Cardiac muscle cell (in vitro differentiated cells and primary cell): ENCODE measurements around the gene OIP5. TPM values are rescaled to one million over a fixed set of nuclear protein-coding genes. Genes with fewer than 3 reads are reported as not detected.

ENCODE experiments used
- DNase-seq, 2 donors: peaks; one replicate each; pipeline versions ENCODE4 v3.0.0 to v3.0.0-alpha.2; 2010 to 2017; ENCODE audit warnings: low read depth in 1 of 2, low spot score in 1 of 2
- H3K27ac ChIP-seq: fragments of 200-600 bp; sonication (generic); 2 replicates; pipeline ENCODE4 v1.5.1; 2016
- H3K27me3 ChIP-seq: fragments of 200-600 bp; sonication (generic); 2 replicates; pipeline ENCODE4 v1.6.0; 2016; ENCODE audit warnings: control low read depth
- H3K36me3 ChIP-seq: fragments of 200-600 bp; sonication (generic); 2 replicates; pipeline ENCODE4 v1.5.1; 2016; ENCODE audit warnings: control low read depth
- H3K4me1 ChIP-seq: fragments of 200-600 bp; sonication (generic); 2 replicates; pipeline ENCODE4 v1.8.1; 2017; ENCODE audit warnings: low read depth, mild to moderate bottlenecking, mixed run types
- H3K4me3 ChIP-seq: fragments of 200-600 bp; sonication (generic); 2 replicates; pipeline ENCODE4 v1.5.1; 2016; ENCODE audit warnings: mild to moderate bottlenecking
- H3K9me3 ChIP-seq: fragments of 200-600 bp; sonication (generic); 2 replicates; pipeline ENCODE4 v1.5.1; 2017; ENCODE audit warnings: low read depth, mild to moderate bottlenecking, control low read depth
- CTCF ChIP-seq: IDR thresholded peaks from 2 replicates; pipeline ENCODE4 v1.5.1; 2012; ENCODE audit warnings: low read depth, mild to moderate bottlenecking, low read length
- polyA plus RNA-seq: library from polyadenylated mRNA; unstranded; fragments of >200 nt; fragmentation: Nextera tagmentation; extraction: Ambion mirVana; gene quantifications from 2 replicates; pipeline ENCODE4 v1.2.1, GENCODE V29; 2016
- total RNA-seq: library from RNA; depleted of rRNA; stranded (reverse); fragments of >200 nt; gene quantifications from 2 replicates; pipeline ENCODE4 v1.2.3, GENCODE V29; 2016

The OIP5 gene
- 8.0 and 19.8 TPM in 2 replicates for total RNA-seq
- polyA plus RNA-seq: 8.4 and 30.2 TPM in 2 replicates

GRCh38 chr15:41332194-41333025 is at the start of gene OIP5, which contains the start of gene NUSAP1:
Gene OIP5 (minus strand): TSS chr15:41332591. CDS start chr15:41332561, 30 bp downstream.
Gene NUSAP1 (plus strand): TSS chr15:41332881. CDS start chr15:41332958, 77 bp downstream.
- no peaks in the 10 kb centered on the region for H3K9me3 ChIP-seq
- TF ChIP-seq CTCF: no peak
- peak within 1 kb of the TSS; percentile 54 for H3K27ac ChIP-seq
- H3K4me1 ChIP-seq: peaks cover 3% of the 10 kb centered on the region
- no peaks in the 10 kb centered on the region for H3K27me3 ChIP-seq
- H3K36me3 ChIP-seq: no peaks in the 10 kb centered on the region
- H3K4me3 ChIP-seq: peak within 1 kb of the TSS; percentile 88
- DNase-seq: peak; percentile 100

- H3K27me3 ChIP-seq: no peaks in the 10 kb centered on the region
- TF ChIP-seq CTCF: no peak
- H3K36me3 ChIP-seq: peaks cover 22% of the 10 kb centered on the region
- DNase-seq: no peak
- no peaks in the 10 kb centered on the region for H3K9me3 ChIP-seq
- no peaks in the 10 kb centered on the region for H3K4me1 ChIP-seq
- H3K4me3 ChIP-seq: no peak overlapping the region
- H3K27ac ChIP-seq: no peak overlapping the region
These were observed 45.6 kb upstream of the OIP5 start for GRCh38 chr15:41377978-41378377.

- no peak overlapping the region for H3K4me3 ChIP-seq
- no peak for TF ChIP-seq CTCF
- peak in 1 of 2 donors; percentile 74 for DNase-seq
- H3K27ac ChIP-seq: peak overlapping the region; percentile 39
- no peaks in the 10 kb centered on the region for H3K9me3 ChIP-seq
- no peaks in the 10 kb centered on the region for H3K4me1 ChIP-seq
- peaks cover 19% of the 10 kb centered on the region for H3K36me3 ChIP-seq
- no peaks in the 10 kb centered on the region for H3K27me3 ChIP-seq
These were observed 35.0 kb upstream of the OIP5 start for GRCh38 chr15:41367418-41367817.

DNA sequence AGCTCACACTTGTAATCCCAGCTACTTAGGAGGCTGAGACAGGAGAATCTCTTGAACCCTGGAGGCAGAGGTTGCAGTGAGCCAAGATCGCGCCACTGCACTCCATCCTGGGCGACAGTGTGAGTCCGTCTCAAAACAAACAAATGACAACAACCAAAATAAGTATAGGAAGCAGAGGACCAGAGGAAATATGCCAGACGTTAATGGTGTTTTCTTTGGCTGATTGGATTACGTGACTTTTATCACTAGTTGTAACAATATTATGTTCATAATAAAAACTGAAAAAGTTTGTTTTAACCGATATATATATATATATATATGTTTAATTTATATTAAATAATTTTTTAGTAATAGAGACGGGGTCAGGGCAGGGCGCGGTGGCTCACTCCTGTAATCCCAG is 22.0 kb upstream of the OIP5 start:
- Histone ChIP-seq H3K4me1 (peaks cover 12% of the 10 kb centered on the region), H3K27me3 (no peaks in the 10 kb centered on the region), H3K9me3 (no peaks in the 10 kb centered on the region), H3K36me3 (peaks cover 27% of the 10 kb centered on the region), H3K4me3 (no peak overlapping the region), H3K27ac (no peak overlapping the region)
- no peak for TF ChIP-seq CTCF
- no peak for DNase-seq

GRCh38 chr15:41350057-41350717 is 17.8 kb upstream of the OIP5 start:
- Histone ChIP-seq H3K27ac (peak overlapping the region; percentile 50), H3K27me3 (no peaks in the 10 kb centered on the region), H3K4me1 (peaks cover 15% of the 10 kb centered on the region), H3K4me3 (no peak overlapping the region), H3K36me3 (peaks cover 8% of the 10 kb centered on the region), H3K9me3 (no peaks in the 10 kb centered on the region)
- DNase-seq: peak in 1 of 2 donors; percentile 39
- no peak for TF ChIP-seq CTCF
